Measurements from ENCODE around the gene NHEJ1. TPM values are rescaled to one million over a fixed set of nuclear protein-coding genes. Genes with fewer than 3 reads are reported as not detected.

The NHEJ1 gene
- total and polyA plus RNA-seq, 9 of the 15 experiments (the other 6 are each of a cell fraction or from before 2014, with no cell fraction given) = 9.0 to 23.7 (median 13.9) TPM

- TF ChIP-seq ZBTB11 (CRISPR knock-in tag; IDR thresholded peaks at IDR 0.05) (no peak), GABPB1 (CRISPR knock-in tag; IDR thresholded peaks at IDR 0.05) (peak; percentile 43; the same call in 1 of the 2 replicates), ZSCAN32 (CRISPR knock-in tag; IDR thresholded peaks at IDR 0.05) (no peak), EZH2 (IDR thresholded peaks at IDR 0.05; ENCODE audit: borderline replicate concordance, low read depth, low read length) (no peak), DNMT1 (IDR thresholded peaks at IDR 0.05) (no peak), ZNF584 (CRISPR knock-in tag; IDR thresholded peaks at IDR 0.05; ENCODE audit: low read depth) (no peak), TEAD1 (CRISPR knock-in tag; IDR thresholded peaks at IDR 0.05) (0 out of 4 replicates have a peak, but pooled peaks of 1 of the 2 experiments have one; percentile 46), CXXC5 (CRISPR knock-in tag; IDR thresholded peaks at IDR 0.05) (peak; percentile 42), NKRF (IDR thresholded peaks at IDR 0.05; ENCODE audit: borderline replicate concordance) (peak; percentile 39; the same call in 1 of the 2 replicates), RERE (CRISPR knock-in tag; IDR thresholded peaks at IDR 0.05; ENCODE audit: borderline replicate concordance) (no peak), BMI1 (IDR thresholded peaks at IDR 0.05; ENCODE audit: low read length) (no peak), ZSCAN29 (IDR thresholded peaks at IDR 0.05) (no peak), RBM34 (IDR thresholded peaks at IDR 0.05; ENCODE audit: borderline replicate concordance, insufficient read depth, low read length) (no peak), ZC3H8 (IDR thresholded peaks at IDR 0.05) (no peak), ZNF830 (CRISPR knock-in tag; IDR thresholded peaks at IDR 0.05) (no peak), NFIX (CRISPR knock-in tag; IDR thresholded peaks at IDR 0.05; ENCODE audit: low read depth) (no peak), MIER1 (IDR thresholded peaks at IDR 0.05; ENCODE audit: low read depth) (no peak)
These were observed at the start of gene NHEJ1 (continued) for GRCh38 chr2:219160186-219161017.

All from K562 (cell line).